ENCODE results near the gene GRID2.
"Not testable (repeated sequence)": the region's sequence is repeated elsewhere in the genome, so short reads cannot be mapped to it uniquely, and the experiment has no call there.

The GRID2 gene

GRCh38 chr4:93221771-93222170, 918.0 kb downstream of the GRID2 start:
- H3K27me3 Mint-ChIP-seq, result no peaks in the 10 kb centered on the region
- no peaks in the 10 kb centered on the region for H3K4me1 Mint-ChIP-seq
- H3K36me3 Mint-ChIP-seq, result no peaks in the 10 kb centered on the region
- DNase-seq, result no peak
- H3K4me3 Mint-ChIP-seq, result no peak overlapping the region
- H3K9me3 Mint-ChIP-seq, result peaks cover 6% of the 10 kb centered on the region
- CTCF ChIA-PET, result no interaction called here
- no peak overlapping the region for H3K27ac Mint-ChIP-seq

GRCh38 chr4:93228021-93228420, 924.3 kb downstream of the GRID2 start:
- DNase-seq, result no peak

GRCh38 chr4:93232883-93233282, 929.1 kb downstream of the GRID2 start:
- no peak overlapping the region for H3K4me3 Mint-ChIP-seq
- H3K9me3 Mint-ChIP-seq, result peaks cover 4% of the 10 kb centered on the region
- H3K27me3 Mint-ChIP-seq, result no peaks in the 10 kb centered on the region
- CTCF ChIA-PET, result no interaction called here
- DNase-seq, result no peak
- no peaks in the 10 kb centered on the region for H3K36me3 Mint-ChIP-seq
- no peaks in the 10 kb centered on the region for H3K4me1 Mint-ChIP-seq
- H3K27ac Mint-ChIP-seq, result no peak overlapping the region

More at GRCh38 chr4:93228021-93228420, 924.3 kb downstream of the GRID2 start:
- Mint-ChIP-seq H3K9me3 (peaks cover 7% of the 10 kb centered on the region), H3K4me1 (no peaks in the 10 kb centered on the region), H3K27me3 (no peaks in the 10 kb centered on the region), H3K4me3 (no peak overlapping the region), H3K36me3 (no peaks in the 10 kb centered on the region), H3K27ac (no peak overlapping the region)
- CTCF ChIA-PET, result no interaction called here

GRCh38 chr4:93237521-93237920, 933.8 kb downstream of the GRID2 start:
- no peak for DNase-seq
- H3K9me3 Mint-ChIP-seq, result peaks cover 1% of the 10 kb centered on the region
- H3K4me3 Mint-ChIP-seq, result no peak overlapping the region
- CTCF ChIA-PET, result no interaction called here
- H3K27me3 Mint-ChIP-seq, result no peaks in the 10 kb centered on the region
- H3K36me3 Mint-ChIP-seq, result no peaks in the 10 kb centered on the region
- no peak overlapping the region for H3K27ac Mint-ChIP-seq
- no peaks in the 10 kb centered on the region for H3K4me1 Mint-ChIP-seq

GRCh38 chr4:93243262-93243661, 939.5 kb downstream of the GRID2 start:
- Mint-ChIP-seq H3K4me3 (no peak overlapping the region), H3K27me3 (no peaks in the 10 kb centered on the region), H3K9me3 (no peaks in the 10 kb centered on the region), H3K27ac (no peak overlapping the region), H3K36me3 (no peaks in the 10 kb centered on the region), H3K4me1 (no peaks in the 10 kb centered on the region)
- CTCF ChIA-PET, result no interaction called here
- no peak for DNase-seq

- no peaks in the 10 kb centered on the region for H3K9me3 Mint-ChIP-seq
- no peaks in the 10 kb centered on the region for H3K27me3 Mint-ChIP-seq
- H3K4me1 Mint-ChIP-seq, result no peaks in the 10 kb centered on the region
- DNase-seq, result no peak
- CTCF ChIA-PET, result no interaction called here
- no peak overlapping the region for H3K4me3 Mint-ChIP-seq
- no peak overlapping the region for H3K27ac Mint-ChIP-seq
- no peaks in the 10 kb centered on the region for H3K36me3 Mint-ChIP-seq
Observed at GRCh38 chr4:93261207-93261606, 957.4 kb downstream of the GRID2 start.

- Mint-ChIP-seq H3K36me3 (no peaks in the 10 kb centered on the region), H3K4me1 (no peaks in the 10 kb centered on the region), H3K9me3 (no peaks in the 10 kb centered on the region), H3K27me3 (no peaks in the 10 kb centered on the region), H3K27ac (no peak overlapping the region), H3K4me3 (no peak overlapping the region)
- no peak for DNase-seq
- CTCF ChIA-PET, result no interaction called here
Observed at GRCh38 chr4:93263166-93263565, 959.4 kb downstream of the GRID2 start.

- Mint-ChIP-seq H3K27ac (no peak overlapping the region), H3K36me3 (no peaks in the 10 kb centered on the region), H3K9me3 (no peaks in the 10 kb centered on the region), H3K4me1 (no peaks in the 10 kb centered on the region), H3K4me3 (no peak overlapping the region), H3K27me3 (no peaks in the 10 kb centered on the region)
- CTCF ChIA-PET, result no interaction called here
- no peak for DNase-seq
Observed at GRCh38 chr4:93267747-93268146, 964.0 kb downstream of the GRID2 start.

- Mint-ChIP-seq H3K4me3 (no peak overlapping the region), H3K27me3 (no peaks in the 10 kb centered on the region), H3K36me3 (no peaks in the 10 kb centered on the region), H3K9me3 (peaks cover 3% of the 10 kb centered on the region), H3K4me1 (no peaks in the 10 kb centered on the region), H3K27ac (no peak overlapping the region)
- CTCF ChIA-PET, result no interaction called here
- no peak for DNase-seq
Observed at GRCh38 chr4:93285346-93285745, 981.6 kb downstream of the GRID2 start.

- H3K27me3 Mint-ChIP-seq, result no peaks in the 10 kb centered on the region
- H3K27ac Mint-ChIP-seq, result no peak overlapping the region
- no peaks in the 10 kb centered on the region for H3K9me3 Mint-ChIP-seq
- no peaks in the 10 kb centered on the region for H3K4me1 Mint-ChIP-seq
- CTCF ChIA-PET, result no interaction called here
- H3K36me3 Mint-ChIP-seq, result no peaks in the 10 kb centered on the region
- no peak for DNase-seq
- H3K4me3 Mint-ChIP-seq, result no peak overlapping the region
Observed at GRCh38 chr4:93289241-93289640, 985.5 kb downstream of the GRID2 start.

- CTCF ChIA-PET, result no interaction called here
- Mint-ChIP-seq H3K4me1 (no peaks in the 10 kb centered on the region), H3K9me3 (no peaks in the 10 kb centered on the region), H3K36me3 (no peaks in the 10 kb centered on the region), H3K27ac (no peak overlapping the region), H3K27me3 (no peaks in the 10 kb centered on the region), H3K4me3 (no peak overlapping the region)
- no peak for DNase-seq
Observed at GRCh38 chr4:93289831-93290230, 986.1 kb downstream of the GRID2 start.

- no peak overlapping the region for H3K4me3 Mint-ChIP-seq
- no peak for DNase-seq
- H3K9me3 Mint-ChIP-seq, result no peaks in the 10 kb centered on the region
- H3K27me3 Mint-ChIP-seq, result no peaks in the 10 kb centered on the region
- CTCF ChIA-PET, result no interaction called here
- H3K4me1 Mint-ChIP-seq, result no peaks in the 10 kb centered on the region
- no peak overlapping the region for H3K27ac Mint-ChIP-seq
- H3K36me3 Mint-ChIP-seq, result no peaks in the 10 kb centered on the region
Observed at GRCh38 chr4:93299118-93299517, 995.4 kb downstream of the GRID2 start.

- H3K36me3 Mint-ChIP-seq, DNase-seq, H3K4me3 Mint-ChIP-seq, H3K27ac Mint-ChIP-seq, H3K27me3 Mint-ChIP-seq, CTCF ChIA-PET, H3K4me1 Mint-ChIP-seq, H3K9me3 Mint-ChIP-seq: not testable (repeated sequence)
Observed at GRCh38 chr4:93300780-93301555, 997.2 kb downstream of the GRID2 start.

GRCh38 chr4:93302310-93302709, 998.5 kb downstream of the GRID2 start:
- DNase-seq, result no peak
- Mint-ChIP-seq H3K9me3 (peaks cover 3% of the 10 kb centered on the region), H3K4me1 (no peaks in the 10 kb centered on the region), H3K4me3 (no peak overlapping the region), H3K27ac (no peak overlapping the region), H3K36me3 (no peaks in the 10 kb centered on the region), H3K27me3 (no peaks in the 10 kb centered on the region)
- CTCF ChIA-PET, result no interaction called here

- no peaks in the 10 kb centered on the region for H3K27me3 Mint-ChIP-seq
- no peak overlapping the region for H3K4me3 Mint-ChIP-seq
- peaks cover 5% of the 10 kb centered on the region for H3K9me3 Mint-ChIP-seq
- H3K36me3 Mint-ChIP-seq, result no peaks in the 10 kb centered on the region
- H3K4me1 Mint-ChIP-seq, result no peaks in the 10 kb centered on the region
- no peak overlapping the region for H3K27ac Mint-ChIP-seq
- CTCF ChIA-PET, result no interaction called here
- DNase-seq, result no peak
Observed at GRCh38 chr4:93303440-93303839, 999.7 kb downstream of the GRID2 start.

- no peak for DNase-seq
- no peaks in the 10 kb centered on the region for H3K4me1 Mint-ChIP-seq
- CTCF ChIA-PET, result no interaction called here
- H3K27ac Mint-ChIP-seq, result no peak overlapping the region
- H3K27me3 Mint-ChIP-seq, result no peaks in the 10 kb centered on the region
- no peak overlapping the region for H3K4me3 Mint-ChIP-seq
- peaks cover 3% of the 10 kb centered on the region for H3K9me3 Mint-ChIP-seq
- H3K36me3 Mint-ChIP-seq, result no peaks in the 10 kb centered on the region
Observed at GRCh38 chr4:93312299-93312698, 1008.5 kb downstream of the GRID2 start.
